ENCODE results near the gene BTBD7. TPM values are rescaled to one million over a fixed set of nuclear protein-coding genes. Genes with fewer than 3 reads are reported as not detected.

Gene BTBD7
- total and polyA plus RNA-seq, 9 of the 15 experiments (the other 6 are each of a cell fraction or from before 2014, with no cell fraction given), result 2.5 to 12.9 (median 6.2) TPM

GRCh38 chr14:93212432-93212831, 120.4 kb downstream of the BTBD7 start:
- Histone ChIP-seq H3K27ac (ENCODE audit: extremely low read depth, low read depth, low read length) (no peak overlapping the region), H3K9me3 (replicated peaks; ENCODE audit: control insufficient read depth, insufficient read depth, low read depth, low read length) (no peaks in the 10 kb centered on the region), H3K9ac (ENCODE audit: insufficient read depth in 1 of 2, low read depth in 2 of 2, low read length in 2 of 2) (no peak overlapping the region), H3K4me3 (no peak overlapping the region), H3K4me1 (replicated peaks in 1 of 2; ENCODE audit: control insufficient read depth in 2 of 2, insufficient read depth in 2 of 2, low read length in 2 of 2) (peaks cover 0 to 5% of the 10 kb centered on the region in 2 experiments; a peak in 3 of 5 replicates), H3K36me3 (ENCODE audit: control insufficient read depth, insufficient read depth, low read length) (peaks cover 52% of the 10 kb centered on the region), H3K4me2 (ENCODE audit: insufficient read depth, low read length) (no peak overlapping the region), H3K79me2 (ENCODE audit: control insufficient read depth, insufficient read depth, low read length) (peaks cover 23% of the 10 kb centered on the region), H4K20me1 (replicated peaks; ENCODE audit: control insufficient read depth, insufficient read depth, low read length) (0 out of 2 replicates have a peak, but pooled peaks cover 3% of the 10 kb centered on the region), H3K27me3 (ENCODE audit: control insufficient read depth in 2 of 2, insufficient read depth in 2 of 2, low read length in 2 of 2) (no peaks in the 10 kb centered on the region), H3K9me1 (ENCODE audit: control insufficient read depth, insufficient read depth, low read length) (peaks cover 4% of the 10 kb centered on the region), H2AFZ (ENCODE audit: low read depth, low read length) (no peak overlapping the region)
- ATAC-seq (no peak), FAIRE-seq (no peak), DNase-seq (ENCODE audit: extremely low read depth in 1 of 4, low spot score in 3 of 4) (no peak)
- WGBS (ENCODE audit: insufficient coverage, low coverage, missing lambda C conversion rate), result 44% methylated on average over 3 of the region's 3 CpGs
- ChIA-PET CTCF (ENCODE audit: low intra/inter-chr PET ratio) (no interaction called here), POLR2A (no interaction called here)
- intact Hi-C loops (cut with micrococcal nuclease) (no loop called here), in situ Hi-C loops (cut with MboI) (no loop called here)
- no TSS peak for BruUV-seq (replicated peaks)
- no peak for TF ChIP-seq ZNF274 (IDR thresholded peaks at IDR 0.05; ENCODE audit: borderline replicate concordance, low read depth, low read length)
- TF ChIP-seq DDX20 (tag; IDR thresholded peaks at IDR 0.05; ENCODE audit: low read depth), result no peak

- ChIA-PET CTCF (ENCODE audit: low intra/inter-chr PET ratio) (interaction anchor here (0.6 to 0.9 kb wide), 3 partner anchors 70 to 138 kb away, joined by 4 to 7 read pairs (median 4); no protein-coding TSS in a partner anchor), POLR2A (interaction anchor here (0.5 to 1.3 kb wide), 7 partner anchors 9 to 542 kb away, joined by 3 to 4 read pairs (median 3); partner anchors contain the start of gene LYSET)
- Histone ChIP-seq H3K27ac (ENCODE audit: extremely low read depth, low read depth, low read length) (peak overlapping the region; percentile 76), H3K4me2 (ENCODE audit: insufficient read depth, low read length) (peak overlapping the region; percentile 92), H3K4me3 (peak overlapping the region; percentile 87), H3K79me2 (ENCODE audit: control insufficient read depth, insufficient read depth, low read length) (peaks cover 63% of the 10 kb centered on the region), H3K4me1 (replicated peaks in 1 of 2; ENCODE audit: control insufficient read depth in 2 of 2, insufficient read depth in 2 of 2, low read length in 2 of 2) (peaks cover 7 to 12% of the 10 kb centered on the region in 2 experiments; a peak in 3 of 5 replicates), H4K20me1 (replicated peaks; ENCODE audit: control insufficient read depth, insufficient read depth, low read length) (0 out of 2 replicates have a peak, but pooled peaks cover 3% of the 10 kb centered on the region), H3K9ac (ENCODE audit: insufficient read depth in 1 of 2, low read depth in 2 of 2, low read length in 2 of 2) (peak overlapping the region; percentile 77 to 93), H3K36me3 (ENCODE audit: control insufficient read depth, insufficient read depth, low read length) (peaks cover 33% of the 10 kb centered on the region), H3K9me3 (replicated peaks; ENCODE audit: control insufficient read depth, insufficient read depth, low read depth, low read length) (no peaks in the 10 kb centered on the region), H3K27me3 (ENCODE audit: control insufficient read depth in 2 of 2, insufficient read depth in 2 of 2, low read length in 2 of 2) (no peaks in the 10 kb centered on the region), H3K9me1 (ENCODE audit: control insufficient read depth, insufficient read depth, low read length) (peaks cover 4% of the 10 kb centered on the region), H2AFZ (ENCODE audit: low read depth, low read length) (peak overlapping the region; percentile 78)
- WGBS (ENCODE audit: insufficient coverage, low coverage, missing lambda C conversion rate), result 1% methylated on average over 8 of the region's 23 CpGs
- DNase-seq (ENCODE audit: extremely low read depth in 1 of 4, low spot score in 3 of 4), result peak in 3 of 4 experiments; percentile 38 to 68 (median 63)
- peak; percentile 86 for ATAC-seq
- FAIRE-seq, result peak; percentile 57
- no TSS peak for BruUV-seq (replicated peaks)
- intact Hi-C loops (cut with micrococcal nuclease), result loop anchor here (1.0 to 5.0 kb wide), 2 partner anchors 95 to 126 kb away; partner anchors contain the start of gene BTBD7
- in situ Hi-C loops (cut with MboI), result no loop called here
- TF ChIP-seq JUND (IDR thresholded peaks at IDR 0.05; ENCODE audit: borderline replicate concordance, low read depth, low read length) (no peak; the same call in 1 of the 2 replicates), JUND (tag; IDR thresholded peaks at IDR 0.05; ENCODE audit: borderline replicate concordance, low read depth, low read length) (no peak), HDGF (IDR thresholded peaks at IDR 0.05) (no peak), SP1 (CRISPR knock-in tag; IDR thresholded peaks at IDR 0.05) (no peak), ZBTB34 (CRISPR knock-in tag; IDR thresholded peaks at IDR 0.05) (no peak), ETV1 (tag; conservative IDR thresholded peaks at IDR 0.05; ENCODE audit: low read depth) (no peak; the same call in 1 of the 2 replicates), EHMT2 (IDR thresholded peaks at IDR 0.05) (peak; percentile 50; the same call in 1 of the 2 replicates), ZFPM2 (CRISPR knock-in tag; IDR thresholded peaks at IDR 0.05) (no peak), CTCF (IDR thresholded peaks at IDR 0.05 in 2 of 3, conservative IDR thresholded peaks at IDR 0.05 in 1 of 3; ENCODE audit: insufficient read depth in 2 of 3, low read depth in 1 of 3, low read length in 3 of 3) (peak; percentile 48 to 51 (median 48))
These were observed 125.1 kb downstream of the BTBD7 start for GRCh38 chr14:93207468-93208308.

Data from K562 (cell line).